Endothelial cell of umbilical vein (primary cell): ENCODE data around the gene MYH15. TPM values are rescaled to one million over a fixed set of nuclear protein-coding genes. Genes with fewer than 3 reads are reported as not detected.

Experiments used
- BruUV-seq: library from RNA; stranded (reverse); fragments of 400-500 nt; replicated peaks from 2 replicates; lab custom pipeline; 2021; lab: Mats Ljungman, UMichigan
- CTCF ChIA-PET: fragments of 300-600, 350-600 bp; sonication (Branson Sonifier 250); formaldehyde crosslinking; loops from one replicate; lab custom pipeline; 2021; ENCODE audit warnings: antibody characterized with exemption, inconsistent platforms; lab: Charles Lee
- POLR2A ChIA-PET: fragments of 300-600, 350-600 bp; sonication (Branson Sonifier 250); formaldehyde crosslinking; loops from one replicate; lab custom pipeline; 2021; ENCODE audit warnings: antibody characterized with exemption, inconsistent platforms; lab: Charles Lee
- DNase-seq: peaks from one replicate; pipeline ENCODE4 v3.0.0-alpha.2; 2011; ENCODE audit warnings: low read depth, low spot score
- FAIRE-seq: peaks from 2 replicates; lab custom pipeline; 2011; peaks lifted over from hg19 to GRCh38; lab: Jason Lieb, UNC
- H2AFZ ChIP-seq: 2 replicates; pipeline ENCODE4 v1.6.0; 2012; ENCODE audit warnings: low read depth, low read length, control low read depth, inconsistent platforms
- H3K27ac ChIP-seq: 2 replicates; pipeline ENCODE4 v1.5.1; 2011; ENCODE audit warnings: low read depth, mild to moderate bottlenecking, control low read depth, low read length, moderate library complexity; ENCODE audit not compliant: insufficient read depth
- H3K27me3 ChIP-seq, 2 experiments: 2 replicates each; pipeline versions ENCODE4 v1.6.0 to v1.6.1; 2011; ENCODE audit warnings: low read length in 2 of 2, mixed read lengths in 1 of 2; ENCODE audit not compliant: control insufficient read depth in 2 of 2, insufficient read depth in 2 of 2
- H3K36me3 ChIP-seq, 2 experiments: 2 replicates in 1 of 2; 3 replicates in 1 of 2; pipeline ENCODE4 v1.5.1; 2011; ENCODE audit warnings: low read length in 2 of 2, mild to moderate bottlenecking in 1 of 2, moderate library complexity in 1 of 2; ENCODE audit not compliant: control insufficient read depth in 2 of 2, insufficient read depth in 2 of 2; ENCODE audit errors: extremely low read depth in 1 of 2
- H3K4me1 ChIP-seq: 3 replicates; pipeline ENCODE4 v1.5.1; 2011; ENCODE audit warnings: mild to moderate bottlenecking, low read length; ENCODE audit not compliant: control insufficient read depth, insufficient read depth; ENCODE audit errors: extremely low read depth
- H3K4me2 ChIP-seq: 2 replicates; pipeline ENCODE4 v1.6.1; 2011; ENCODE audit warnings: low read length, control low read depth, mixed read lengths; ENCODE audit not compliant: insufficient read depth
- H3K4me3 ChIP-seq, 3 experiments: fragments of 200-600 bp in 1 of 3; sonication (generic), shearing (Covaris generic) in 1 of 3; replicated peaks in 1 of 3; 2 replicates each; pipeline ENCODE4 v1.5.1; 2011 to 2016; ENCODE audit warnings: control low read depth in 3 of 3, low read length in 3 of 3, mild to moderate bottlenecking in 2 of 3, inconsistent platforms in 1 of 3, low read depth in 1 of 3, moderate library complexity in 1 of 3; ENCODE audit not compliant: insufficient read depth in 1 of 3
- H3K79me2 ChIP-seq: 2 replicates; pipeline ENCODE4 v1.6.0; 2012; ENCODE audit warnings: low read length, inconsistent platforms; ENCODE audit not compliant: control insufficient read depth, insufficient read depth
- H3K9ac ChIP-seq: replicated peaks from 2 replicates; pipeline ENCODE3; 2011; ENCODE audit warnings: low read length, control low read depth; ENCODE audit not compliant: insufficient read depth; ENCODE audit errors: extremely low read depth
- H3K9me1 ChIP-seq: replicated peaks from 3 replicates; pipeline ENCODE4 v1.6.0; 2011; ENCODE audit warnings: mild to moderate bottlenecking, low read length; ENCODE audit not compliant: control insufficient read depth, insufficient read depth; ENCODE audit errors: extremely low read depth
- H3K9me3 ChIP-seq: replicated peaks from 2 replicates; pipeline ENCODE4 v1.5.1; 2012; ENCODE audit warnings: low read length, inconsistent platforms; ENCODE audit not compliant: control insufficient read depth, insufficient read depth
- H4K20me1 ChIP-seq: replicated peaks from 2 replicates; pipeline ENCODE3; 2011; ENCODE audit warnings: mild to moderate bottlenecking, low read length; ENCODE audit not compliant: control insufficient read depth, insufficient read depth; ENCODE audit errors: extremely low read depth
- EZH2 ChIP-seq: IDR thresholded peaks from 2 replicates; pipeline ENCODE4 v1.6.1; 2012; ENCODE audit warnings: borderline replicate concordance, low read depth, mild to moderate bottlenecking, moderate library complexity, low read length, inconsistent platforms; ENCODE audit not compliant: severe bottlenecking
- FOS ChIP-seq: IDR thresholded peaks from 2 replicates; pipeline ENCODE4 v1.6.1; 2011; ENCODE audit warnings: mild to moderate bottlenecking, low read length, moderate library complexity, borderline replicate concordance; ENCODE audit not compliant: insufficient read depth
- GATA2 ChIP-seq: IDR thresholded peaks from 2 replicates; pipeline ENCODE4 v1.7.0; 2011; ENCODE audit warnings: low read depth, mild to moderate bottlenecking, moderate library complexity, mixed read lengths, low read length; ENCODE audit not compliant: insufficient read length, insufficient read depth
- JUN ChIP-seq: IDR thresholded peaks from 2 replicates; pipeline ENCODE4 v1.6.1; 2011; ENCODE audit warnings: borderline replicate concordance, low read depth; ENCODE audit not compliant: insufficient read length, insufficient read depth
- MAX ChIP-seq: IDR thresholded peaks from 2 replicates; pipeline ENCODE4 v1.6.1; 2011; ENCODE audit not compliant: insufficient read depth, insufficient read length
- MYC ChIP-seq: IDR thresholded peaks from one replicate; pipeline ENCODE4 v1.6.1; 2011; ENCODE audit warnings: mild to moderate bottlenecking, low read depth, low read length
- POLR2A ChIP-seq: IDR thresholded peaks from 2 replicates; pipeline ENCODE4 v1.6.1; 2012; ENCODE audit warnings: low read depth, mild to moderate bottlenecking, control low read depth, low read length
- POLR2AphosphoS5 ChIP-seq: IDR thresholded peaks from 2 replicates; pipeline ENCODE4 v1.6.1; 2012; ENCODE audit warnings: low read depth, mild to moderate bottlenecking, control low read depth, low read length, moderate library complexity; ENCODE audit not compliant: insufficient read depth
- dilution Hi-C: fragments of 300-500 bp; cut with MboI; formaldehyde crosslinking; loops from one replicate; pipeline ENCODE4 v1.15.0; 2019; ENCODE audit warnings: low sequenced_read_pairs; ENCODE audit not compliant: extremely low pct_ligation_motif_present
- intact Hi-C: fragments of 100-400 bp; cut with micrococcal nuclease; formaldehyde crosslinking; loops from one replicate; pipeline ENCODE4 v1.10.0; 2022
- polyA plus RNA-seq, 4 experiments: library from polyadenylated mRNA; depleted of rRNA in 3 of 4; stranded (reverse) in 3 of 4; unstranded in 1 of 4; fragments of >200 nt; gene quantifications; 2 replicates each; pipeline versions ENCODE4 v1.2.1 to v1.2.3, GENCODE V29; 2011 to 2012; ENCODE audit warnings: missing spikeins in 1 of 4
- total RNA-seq: library from RNA; stranded (reverse); gene quantifications from 2 replicates; pipeline ENCODE4 v1.2.3, GENCODE V29; 2021
- TF ChIP-seq, protein P1 (sequence below), 2 donors: IDR thresholded peaks; 1 replicate in 1 of 2; 2 replicates in 1 of 2; pipeline ENCODE4 v1.5.1; 2011; ENCODE audit warnings: low read length in 2 of 2, mild to moderate bottlenecking in 2 of 2, moderate library complexity in 2 of 2, control low read depth in 1 of 2, inconsistent platforms in 1 of 2, low read depth in 1 of 2; ENCODE audit not compliant: insufficient read depth in 1 of 2; ENCODE audit errors: extremely low read depth in 1 of 2

MYH15 gene
- total and polyA plus RNA-seq, 2 donors (not counting 3 experiments of a cell fraction or from before 2014, with no cell fraction given) = 0.27 TPM; not detected in 1

DNA sequence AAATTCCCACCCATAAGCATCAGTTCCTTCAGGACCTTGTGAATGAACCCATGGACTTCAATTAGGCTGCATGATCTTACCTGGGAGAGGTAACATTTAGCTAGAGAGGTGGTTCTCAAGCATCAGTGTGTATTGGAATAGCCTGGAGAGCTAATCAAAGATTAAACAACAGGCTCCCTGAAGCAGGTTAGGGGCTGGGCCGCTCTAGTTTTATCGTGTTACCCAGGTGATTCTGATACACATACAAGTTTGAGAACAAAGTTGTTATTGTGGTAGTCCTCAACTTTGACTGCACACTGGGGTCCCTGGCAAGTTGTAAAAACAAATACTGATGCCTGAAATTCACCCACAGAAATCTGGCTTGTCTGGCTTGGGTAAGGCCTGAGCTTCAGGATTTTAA, 31.2 kb downstream of the MYH15 start:
- no peak for DNase-seq
- dilution Hi-C loops (no loop called here), intact Hi-C loops (loop anchor here (5.0 to 10.0 kb wide), 4 partner anchors 134 to 1242 kb away; partner anchors contain the start of gene CD47)
- ChIA-PET POLR2A (no interaction called here), CTCF (interaction anchor here (0.8 to 2.5 kb wide), 4 partner anchors 24 to 803 kb away, joined by 4 to 39 read pairs (median 14); no protein-coding TSS in a partner anchor)
- Histone ChIP-seq H3K9ac (no peak overlapping the region), H3K4me3 (no peak overlapping the region), H3K79me2 (no peaks in the 10 kb centered on the region), H3K9me1 (no peaks in the 10 kb centered on the region), H3K27me3 (no peaks in the 10 kb centered on the region), H3K9me3 (no peaks in the 10 kb centered on the region), H3K4me2 (no peak overlapping the region), H3K4me1 (no peaks in the 10 kb centered on the region), H3K27ac (no peak overlapping the region), H3K36me3 (no peaks in the 10 kb centered on the region), H2AFZ (no peak overlapping the region), H4K20me1 (no peaks in the 10 kb centered on the region)
- no peak for FAIRE-seq
- BruUV-seq = no TSS peak
- TF ChIP-seq MYC = no peak
- TF ChIP-seq GATA2 = no peak
- TF ChIP-seq, protein P1, sequence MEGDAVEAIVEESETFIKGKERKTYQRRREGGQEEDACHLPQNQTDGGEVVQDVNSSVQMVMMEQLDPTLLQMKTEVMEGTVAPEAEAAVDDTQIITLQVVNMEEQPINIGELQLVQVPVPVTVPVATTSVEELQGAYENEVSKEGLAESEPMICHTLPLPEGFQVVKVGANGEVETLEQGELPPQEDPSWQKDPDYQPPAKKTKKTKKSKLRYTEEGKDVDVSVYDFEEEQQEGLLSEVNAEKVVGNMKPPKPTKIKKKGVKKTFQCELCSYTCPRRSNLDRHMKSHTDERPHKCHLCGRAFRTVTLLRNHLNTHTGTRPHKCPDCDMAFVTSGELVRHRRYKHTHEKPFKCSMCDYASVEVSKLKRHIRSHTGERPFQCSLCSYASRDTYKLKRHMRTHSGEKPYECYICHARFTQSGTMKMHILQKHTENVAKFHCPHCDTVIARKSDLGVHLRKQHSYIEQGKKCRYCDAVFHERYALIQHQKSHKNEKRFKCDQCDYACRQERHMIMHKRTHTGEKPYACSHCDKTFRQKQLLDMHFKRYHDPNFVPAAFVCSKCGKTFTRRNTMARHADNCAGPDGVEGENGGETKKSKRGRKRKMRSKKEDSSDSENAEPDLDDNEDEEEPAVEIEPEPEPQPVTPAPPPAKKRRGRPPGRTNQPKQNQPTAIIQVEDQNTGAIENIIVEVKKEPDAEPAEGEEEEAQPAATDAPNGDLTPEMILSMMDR (IDR thresholded peaks at IDR 0.05; ENCODE audit: extremely low read depth in 1 of 2, insufficient read depth in 1 of 2, low read depth in 1 of 2, low read length in 2 of 2) = no peak
- no peak for TF ChIP-seq MAX
- no peak for TF ChIP-seq POLR2A
- no peak for TF ChIP-seq JUN
- no peak for TF ChIP-seq EZH2
- TF ChIP-seq POLR2AphosphoS5 = no peak
- no peak for TF ChIP-seq FOS
